B cell (primary cell): Measurements from ENCODE around the gene IFI27L2. TPM values are rescaled to one million over a fixed set of nuclear protein-coding genes. Genes with fewer than 3 reads are reported as not detected.

ENCODE experiments used
- ATAC-seq: fragments of 200-7000 bp; cut with Tn5 transposase; one replicate; pipeline ENCODE4 v1.10.0; 2021; ENCODE audit warnings: low read depth, mild to moderate bottlenecking, moderate number of reproducible peaks, moderate library complexity
- CTCF ChIA-PET: fragments of 350-600 bp; sonication (Branson Sonifier 250); formaldehyde crosslinking; loops from one replicate; lab custom pipeline; 2021; ENCODE audit warnings: antibody characterized with exemption, inconsistent platforms; lab: Charles Lee
- POLR2A ChIA-PET: fragments of 350-600 bp; sonication (Branson Sonifier 250); formaldehyde crosslinking; loops from one replicate; lab custom pipeline; 2021; ENCODE audit warnings: antibody characterized with exemption; lab: Charles Lee
- DNase-seq: peaks from one replicate; pipeline ENCODE4 v3.0.0; 2013
- H2AFZ ChIP-seq: 2 replicates; pipeline ENCODE4 v1.6.1; 2012; ENCODE audit warnings: mild to moderate bottlenecking, low read depth, low read length; ENCODE audit not compliant: insufficient read depth, poor library complexity, severe bottlenecking
- H3K27ac ChIP-seq, 2 donors: 1 replicate in 1 of 2; 2 replicates in 1 of 2; pipeline ENCODE4 v1.5.1; 2012 to 2013; ENCODE audit warnings: low read length in 2 of 2, mild to moderate bottlenecking in 2 of 2, moderate library complexity in 1 of 2
- H3K27me3 ChIP-seq, 4 experiments: fragments of 200-600 bp in 1 of 4; sonication (generic) in 1 of 4; replicated peaks in 1 of 4; 1 replicate in 2 of 4; 2 replicates in 2 of 4; pipeline versions ENCODE4 v1.6.1 to v1.7.0; 2013 to 2016; ENCODE audit warnings: low read length in 3 of 4, mild to moderate bottlenecking in 2 of 4, mixed read lengths in 1 of 4, moderate library complexity in 1 of 4; ENCODE audit not compliant: insufficient read depth in 4 of 4, control insufficient read depth in 3 of 4; ENCODE audit errors: control extremely low read depth in 1 of 4
- H3K36me3 ChIP-seq, 2 experiments: replicated peaks in 1 of 2; 1 replicate in 1 of 2; 2 replicates in 1 of 2; pipeline versions ENCODE4 v1.6.1 to v1.7.1; 2013; ENCODE audit warnings: low read length in 1 of 2; ENCODE audit not compliant: insufficient read depth in 2 of 2, control insufficient read depth in 1 of 2; ENCODE audit errors: control extremely low read depth in 1 of 2, extremely low read depth in 1 of 2
- H3K4me1 ChIP-seq, 2 donors: fragments of 200-600 bp in 1 of 2; sonication (generic) in 1 of 2; 1 replicate in 1 of 2; 2 replicates in 1 of 2; pipeline versions ENCODE4 v1.5.1 to v1.6.1; 2013 to 2017; ENCODE audit warnings: low read length in 2 of 2; ENCODE audit not compliant: control insufficient read depth in 2 of 2, insufficient read depth in 2 of 2
- H3K4me2 ChIP-seq: replicated peaks from 2 replicates; pipeline ENCODE3; 2012; ENCODE audit warnings: mild to moderate bottlenecking, low read depth, low read length; ENCODE audit not compliant: poor library complexity, severe bottlenecking
- H3K4me3 ChIP-seq, 5 experiments: fragments of 200-600 bp in 1 of 5; sonication (generic) in 1 of 5; 1 replicate in 3 of 5; 2 replicates in 2 of 5; pipeline versions ENCODE4 v1.5.1 to v1.7.0; 2011 to 2016; ENCODE audit warnings: low read length in 4 of 5, mild to moderate bottlenecking in 4 of 5, low read depth in 2 of 5, control low read depth in 1 of 5, moderate library complexity in 1 of 5; ENCODE audit not compliant: insufficient read depth in 1 of 5; ENCODE audit errors: control extremely low read depth in 1 of 5, extremely low read depth in 1 of 5
- H3K79me2 ChIP-seq: fragments of 200-600 bp; sonication (generic); one replicate; pipeline ENCODE4 v1.6.0; 2016; ENCODE audit warnings: low read length; ENCODE audit not compliant: control insufficient read depth, insufficient read depth
- H3K9ac ChIP-seq: fragments of 200-600 bp; sonication (generic); 2 replicates; pipeline ENCODE4 v1.6.1; 2017; ENCODE audit warnings: mild to moderate bottlenecking, low read length, moderate library complexity
- H3K9me3 ChIP-seq, 3 donors: one replicate each; pipeline versions ENCODE4 v1.6.1 to v1.7.1; 2013; ENCODE audit warnings: low read length in 2 of 3; ENCODE audit not compliant: control insufficient read depth in 2 of 3, insufficient read depth in 1 of 3; ENCODE audit errors: control extremely low read depth in 1 of 3
- H4K20me1 ChIP-seq: 2 replicates; pipeline ENCODE4 v1.6.0; 2012; ENCODE audit warnings: mild to moderate bottlenecking, low read length; ENCODE audit not compliant: insufficient read depth, control insufficient read depth, poor library complexity, severe bottlenecking
- H3K27ac Mint-ChIP-seq: one replicate; pipeline ENCODE4 v1.8.0; 2021; ENCODE audit warnings: mixed read lengths
- H3K27me3 Mint-ChIP-seq: one replicate; pipeline ENCODE4 v1.8.0; 2021; ENCODE audit warnings: mixed read lengths
- H3K4me1 Mint-ChIP-seq: one replicate; pipeline ENCODE4 v1.8.0; 2021; ENCODE audit warnings: mixed read lengths
- H3K4me3 Mint-ChIP-seq: one replicate; pipeline ENCODE4 v1.8.0; 2021; ENCODE audit warnings: mixed read lengths
- H3K9me3 Mint-ChIP-seq: one replicate; pipeline ENCODE4 v1.8.0; 2022; ENCODE audit warnings: mixed read lengths; ENCODE audit not compliant: insufficient read depth
- EZH2 ChIP-seq: IDR thresholded peaks from 2 replicates; pipeline ENCODE4 v1.6.1; 2012; ENCODE audit warnings: borderline replicate concordance, low read depth, mild to moderate bottlenecking, moderate library complexity, low read length; ENCODE audit not compliant: insufficient read depth, poor library complexity, severe bottlenecking
- WGBS: methylation state at CpG from one replicate; pipeline ENCODE4 v1.1.5; 2013; ENCODE audit warnings: missing lambda C conversion rate; ENCODE audit not compliant: insufficient coverage; 5-methylcytosine and 5-hydroxymethylcytosine counted together
- intact Hi-C: fragments of 100-400 bp; cut with micrococcal nuclease; formaldehyde crosslinking; loops from one replicate; pipeline ENCODE4 v1.10.0; 2022
- polyA plus RNA-seq: library from polyadenylated mRNA; depleted of rRNA; stranded (reverse); fragments of >200 nt; gene quantifications from 2 replicates; pipeline ENCODE4 v1.2.3, GENCODE V29; 2012
- total RNA-seq, 2 donors: library from RNA; stranded (reverse); fragments of 120-200 nt in 1 of 2; gene quantifications; 1 replicate in 1 of 2; 2 replicates in 1 of 2; pipeline versions ENCODE4 v1.2.3 to v1.2.4, GENCODE V29; 2013 to 2022
- TF ChIP-seq, protein P1 (sequence below): fragments of 200-600 bp; IDR thresholded peaks from one replicate; pipeline ENCODE4 v1.8.0; 2022; ENCODE audit warnings: antibody characterized with exemption, mild to moderate bottlenecking

Gene IFI27L2
- total and polyA plus RNA-seq, 2 donors (not counting 1 experiment from before 2014, with no cell fraction given), result 30.2 to 57.4 TPM

DNA sequence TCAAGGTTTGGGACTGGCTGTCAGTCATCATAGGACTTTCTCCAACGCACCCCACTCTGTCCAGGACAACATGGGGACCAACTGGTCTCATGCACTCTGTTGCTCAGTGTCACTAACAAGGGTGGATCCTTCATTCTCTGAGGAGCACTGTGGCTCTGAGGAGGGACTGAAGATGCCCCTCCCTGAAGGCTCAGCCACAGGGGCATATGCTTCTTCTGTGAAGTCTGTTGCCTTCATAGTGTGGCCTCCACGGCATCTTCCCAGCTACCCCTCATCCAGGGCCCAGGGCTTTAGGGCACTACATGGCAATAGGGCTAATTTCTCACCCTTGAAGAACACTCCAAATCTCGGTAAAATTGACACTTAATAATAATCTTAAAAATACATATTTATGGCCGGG lies 14.3 kb upstream of the IFI27L2 start:
- Histone ChIP-seq H3K27me3 (no peaks in the 10 kb centered on the region), H2AFZ (no peak overlapping the region), H3K4me3 (no peak overlapping the region), H4K20me1 (no peaks in the 10 kb centered on the region), H3K9me3 (no peaks in the 10 kb centered on the region), H3K9ac (no peak overlapping the region), H3K79me2 (no peaks in the 10 kb centered on the region), H3K4me2 (no peak overlapping the region), H3K27ac (no peak overlapping the region), H3K4me1 (no peaks in the 10 kb centered on the region), H3K36me3 (no peaks in the 10 kb centered on the region)
- no peak overlapping the region for H3K27ac Mint-ChIP-seq
- POLR2A ChIA-PET, result no interaction called here
- H3K9me3 Mint-ChIP-seq, result no peaks in the 10 kb centered on the region
- H3K4me3 Mint-ChIP-seq, result no peak overlapping the region
- ATAC-seq, result no peak
- WGBS, result 81% methylated on average over 2 of the region's 4 CpGs
- peaks cover 9% of the 10 kb centered on the region for H3K27me3 Mint-ChIP-seq
- intact Hi-C loops, result no loop called here
- DNase-seq, result no peak
- H3K4me1 Mint-ChIP-seq, result peaks cover 4% of the 10 kb centered on the region
- CTCF ChIA-PET, result interaction anchor here (2.7 to 9.4 kb wide), 2 partner anchors 11 to 108 kb away, joined by 17 to 195 read pairs; no protein-coding TSS in a partner anchor
- TF ChIP-seq, protein P1, sequence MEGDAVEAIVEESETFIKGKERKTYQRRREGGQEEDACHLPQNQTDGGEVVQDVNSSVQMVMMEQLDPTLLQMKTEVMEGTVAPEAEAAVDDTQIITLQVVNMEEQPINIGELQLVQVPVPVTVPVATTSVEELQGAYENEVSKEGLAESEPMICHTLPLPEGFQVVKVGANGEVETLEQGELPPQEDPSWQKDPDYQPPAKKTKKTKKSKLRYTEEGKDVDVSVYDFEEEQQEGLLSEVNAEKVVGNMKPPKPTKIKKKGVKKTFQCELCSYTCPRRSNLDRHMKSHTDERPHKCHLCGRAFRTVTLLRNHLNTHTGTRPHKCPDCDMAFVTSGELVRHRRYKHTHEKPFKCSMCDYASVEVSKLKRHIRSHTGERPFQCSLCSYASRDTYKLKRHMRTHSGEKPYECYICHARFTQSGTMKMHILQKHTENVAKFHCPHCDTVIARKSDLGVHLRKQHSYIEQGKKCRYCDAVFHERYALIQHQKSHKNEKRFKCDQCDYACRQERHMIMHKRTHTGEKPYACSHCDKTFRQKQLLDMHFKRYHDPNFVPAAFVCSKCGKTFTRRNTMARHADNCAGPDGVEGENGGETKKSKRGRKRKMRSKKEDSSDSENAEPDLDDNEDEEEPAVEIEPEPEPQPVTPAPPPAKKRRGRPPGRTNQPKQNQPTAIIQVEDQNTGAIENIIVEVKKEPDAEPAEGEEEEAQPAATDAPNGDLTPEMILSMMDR, result no peak
- no peak for TF ChIP-seq EZH2

DNA sequence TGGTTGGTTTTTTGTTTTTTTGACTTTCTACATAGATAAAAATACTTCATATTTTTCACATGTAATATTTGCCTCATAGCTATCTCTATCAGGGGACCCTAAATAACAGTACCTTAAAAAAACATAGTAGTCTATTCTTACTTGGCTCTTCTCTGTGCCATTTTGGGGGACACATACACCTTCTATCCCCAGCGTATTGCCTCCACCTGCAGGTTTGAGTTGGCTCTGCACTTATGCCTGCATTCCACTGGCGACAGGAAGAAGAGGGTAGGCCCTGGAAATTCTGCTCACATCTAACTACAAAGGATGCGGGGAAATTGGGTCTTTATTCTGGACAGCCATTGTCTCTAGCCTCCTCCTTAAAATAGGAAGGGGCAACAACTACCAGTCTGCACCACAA lies 13.8 kb upstream of the IFI27L2 start:
- intact Hi-C loops, result no loop called here
- H3K4me1 ChIP-seq, result no peaks in the 10 kb centered on the region
- no peak overlapping the region for H3K4me3 Mint-ChIP-seq
- no peaks in the 10 kb centered on the region for H3K36me3 ChIP-seq
- peaks cover 5% of the 10 kb centered on the region for H3K27me3 Mint-ChIP-seq
- peaks cover 4% of the 10 kb centered on the region for H3K4me1 Mint-ChIP-seq
- 86% methylated on average over 2 of the region's 3 CpGs for WGBS
- H3K79me2 ChIP-seq, result no peaks in the 10 kb centered on the region
- TF ChIP-seq EZH2, result no peak
- TF ChIP-seq, protein P1, result no peak
- CTCF ChIA-PET, result interaction anchor here (0.7 to 9.4 kb wide), 4 partner anchors 11 to 566 kb away, joined by 3 to 195 read pairs (median 10); no protein-coding TSS in a partner anchor
- DNase-seq (no peak), ATAC-seq (no peak)
- H3K9me3 Mint-ChIP-seq, result no peaks in the 10 kb centered on the region
- POLR2A ChIA-PET, result no interaction called here
- H4K20me1 ChIP-seq, result no peaks in the 10 kb centered on the region
- no peak overlapping the region for H3K4me3 ChIP-seq
- no peaks in the 10 kb centered on the region for H3K27me3 ChIP-seq
- H3K9me3 ChIP-seq, result no peaks in the 10 kb centered on the region
- no peak overlapping the region for H3K27ac ChIP-seq
- H3K9ac ChIP-seq, result no peak overlapping the region
- no peak overlapping the region for H3K27ac Mint-ChIP-seq
- no peak overlapping the region for H3K4me2 ChIP-seq
- H2AFZ ChIP-seq, result no peak overlapping the region
